ENCODE data around the gene ENOX1.

- TF ChIP-seq CTCF (IDR thresholded peaks at IDR 0.05) (no peak), EP300 (IDR thresholded peaks at IDR 0.05) (no peak), POLR2A (IDR thresholded peaks at IDR 0.05) (no peak), POLR2AphosphoS5 (IDR thresholded peaks at IDR 0.05) (no peak)
Observed at GRCh38 chr13:43428545-43429296, 358.1 kb downstream of the ENOX1 start.
